Measurements from ENCODE around the gene MYO6.

MYO6 gene

DNA sequence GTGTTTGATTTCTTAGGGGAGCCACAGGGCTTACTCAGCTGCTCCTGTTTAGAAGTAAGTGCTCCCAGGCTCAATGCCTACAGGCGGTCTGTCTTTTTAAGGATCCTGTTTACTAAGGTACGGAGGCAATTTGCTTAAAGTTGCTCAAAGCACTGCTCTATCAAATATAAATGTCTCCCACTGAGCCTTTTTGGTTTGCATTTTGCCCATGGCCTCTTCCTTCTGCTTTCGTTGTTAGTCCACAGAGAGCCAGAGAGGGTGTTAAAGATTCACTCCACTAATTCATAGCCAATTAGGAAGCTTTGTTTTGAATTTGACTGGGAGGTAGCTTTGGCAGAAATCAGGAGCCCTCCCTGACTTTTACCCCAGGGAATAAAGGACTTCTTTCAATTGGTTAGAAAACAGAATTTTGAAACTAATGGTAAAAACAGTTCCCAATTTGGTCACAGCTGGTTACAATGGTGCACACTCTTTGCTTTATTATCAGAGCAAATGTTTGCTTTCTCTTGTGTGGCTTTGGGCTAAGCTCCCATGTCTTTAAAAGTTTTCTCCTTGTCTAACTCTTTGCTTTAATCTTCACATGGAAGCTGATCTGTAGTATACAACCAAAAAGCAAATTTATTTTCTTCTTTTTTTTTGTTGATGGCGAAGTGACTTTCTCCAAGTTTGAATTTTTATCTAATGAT is 197.2 kb downstream of the MYO6 start:
- POLR2A ChIA-PET = no interaction called here
- no peak for DNase-seq (ENCODE audit: extremely low spot score)
- TF ChIP-seq, protein P1, sequence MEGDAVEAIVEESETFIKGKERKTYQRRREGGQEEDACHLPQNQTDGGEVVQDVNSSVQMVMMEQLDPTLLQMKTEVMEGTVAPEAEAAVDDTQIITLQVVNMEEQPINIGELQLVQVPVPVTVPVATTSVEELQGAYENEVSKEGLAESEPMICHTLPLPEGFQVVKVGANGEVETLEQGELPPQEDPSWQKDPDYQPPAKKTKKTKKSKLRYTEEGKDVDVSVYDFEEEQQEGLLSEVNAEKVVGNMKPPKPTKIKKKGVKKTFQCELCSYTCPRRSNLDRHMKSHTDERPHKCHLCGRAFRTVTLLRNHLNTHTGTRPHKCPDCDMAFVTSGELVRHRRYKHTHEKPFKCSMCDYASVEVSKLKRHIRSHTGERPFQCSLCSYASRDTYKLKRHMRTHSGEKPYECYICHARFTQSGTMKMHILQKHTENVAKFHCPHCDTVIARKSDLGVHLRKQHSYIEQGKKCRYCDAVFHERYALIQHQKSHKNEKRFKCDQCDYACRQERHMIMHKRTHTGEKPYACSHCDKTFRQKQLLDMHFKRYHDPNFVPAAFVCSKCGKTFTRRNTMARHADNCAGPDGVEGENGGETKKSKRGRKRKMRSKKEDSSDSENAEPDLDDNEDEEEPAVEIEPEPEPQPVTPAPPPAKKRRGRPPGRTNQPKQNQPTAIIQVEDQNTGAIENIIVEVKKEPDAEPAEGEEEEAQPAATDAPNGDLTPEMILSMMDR (IDR thresholded peaks at IDR 0.05; ENCODE audit: control extremely low read depth, extremely low read depth, low read depth, missing control alignments) = no peak
- CTCF ChIA-PET = interaction anchor here (0.7 to 3.6 kb wide), 5 partner anchors 9 to 915 kb away, joined by 3 to 25 read pairs (median 3); no protein-coding TSS in a partner anchor

DNA sequence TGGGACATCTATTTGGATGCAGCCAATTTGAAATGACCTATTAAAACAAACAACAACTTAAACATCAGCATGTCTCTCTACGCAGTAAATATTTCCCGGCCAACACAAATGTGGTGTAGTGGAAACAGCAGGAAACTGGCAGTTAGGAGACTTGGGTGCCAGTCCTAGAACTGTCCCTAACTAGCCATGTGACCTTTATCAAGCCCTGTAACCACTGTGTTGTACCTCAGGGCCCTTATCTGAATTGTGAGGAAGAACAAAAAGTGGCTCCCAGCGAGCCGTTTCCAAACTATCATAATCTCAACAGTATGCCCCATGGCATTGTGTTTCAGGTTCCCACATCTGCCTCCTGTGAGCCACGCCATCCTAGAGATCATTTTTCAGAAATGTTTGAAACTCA is 198.9 kb downstream of the MYO6 start:
- TF ChIP-seq, protein P1 (IDR thresholded peaks at IDR 0.05; ENCODE audit: control extremely low read depth, extremely low read depth, low read depth, missing control alignments) = no peak
- CTCF ChIA-PET = interaction anchor here (3.6 kb wide), 1 partner anchor 14 kb away, joined by 25 read pairs; no protein-coding TSS in a partner anchor
- POLR2A ChIA-PET = no interaction called here
- no peak for DNase-seq (ENCODE audit: extremely low spot score)

GRCh38 chr6:75952128-75952527 is 203.1 kb downstream of the MYO6 start:
- ChIA-PET CTCF (interaction anchor here (1.7 to 2.0 kb wide), 2 partner anchors 12 to 18 kb away, joined by 5 to 6 read pairs; no protein-coding TSS in a partner anchor), POLR2A (no interaction called here)
- TF ChIP-seq, protein P1 (IDR thresholded peaks at IDR 0.05; ENCODE audit: control extremely low read depth, extremely low read depth, low read depth, missing control alignments) = no peak
- no peak for DNase-seq (ENCODE audit: extremely low spot score)

- TF ChIP-seq, protein P1 (IDR thresholded peaks at IDR 0.05; ENCODE audit: control extremely low read depth, extremely low read depth, low read depth, missing control alignments) = no peak
- POLR2A ChIA-PET = no interaction called here
- no peak for DNase-seq (ENCODE audit: extremely low spot score)
- CTCF ChIA-PET = interaction anchor here (1.4 kb wide), 1 partner anchor 12 kb away, joined by 6 read pairs; no protein-coding TSS in a partner anchor
Measured at GRCh38 chr6:75963569-75963968, 214.5 kb downstream of the MYO6 start.

GRCh38 chr6:75968143-75968542 is 219.1 kb downstream of the MYO6 start:
- POLR2A ChIA-PET = no interaction called here
- no peak for DNase-seq (ENCODE audit: extremely low spot score)
- TF ChIP-seq, protein P1 (IDR thresholded peaks at IDR 0.05; ENCODE audit: control extremely low read depth, extremely low read depth, low read depth, missing control alignments) = no peak
- CTCF ChIA-PET = no interaction called here
